Activated CD8-positive, alpha-beta T cell treated with anti-CD3 and anti-CD28 coated beads, Interleukin-2, amount 10 ng/mL, durations not matched to agents 7 days and 5 days (primary cell): Measurements from ENCODE around the gene TNFRSF1A. TPM values are rescaled to one million over a fixed set of nuclear protein-coding genes. Genes with fewer than 3 reads are reported as not detected.

Source experiments
- ATAC-seq: fragments of 150-1000 bp; cut with Tn5 transposase; one replicate; pipeline ENCODE4 v1.10.0; 2021; ENCODE audit warnings: moderate library complexity
- CTCF ChIA-PET: fragments of 350-600 bp; sonication (Branson Sonifier 250); formaldehyde crosslinking; loops from one replicate; lab custom pipeline; 2021; ENCODE audit warnings: antibody characterized with exemption; lab: Charles Lee
- POLR2A ChIA-PET: fragments of 350-600 bp; sonication (Branson Sonifier 250); formaldehyde crosslinking; loops from one replicate; lab custom pipeline; 2021; ENCODE audit warnings: antibody characterized with exemption; lab: Charles Lee
- DNase-seq: peaks from one replicate; pipeline ENCODE4 v3.0.0-alpha.2; 2020
- H3K27ac Mint-ChIP-seq: one replicate; pipeline ENCODE4 v1.8.0; 2021; ENCODE audit warnings: mild to moderate bottlenecking, mixed read lengths
- H3K27me3 Mint-ChIP-seq: one replicate; pipeline ENCODE4 v1.8.0; 2021; ENCODE audit warnings: low read depth, mixed read lengths
- H3K36me3 Mint-ChIP-seq: one replicate; pipeline ENCODE4 v1.8.0; 2021; ENCODE audit warnings: low read depth, mixed read lengths
- H3K4me1 Mint-ChIP-seq: one replicate; pipeline ENCODE4 v1.8.0; 2021; ENCODE audit warnings: low read depth, mixed read lengths
- H3K4me3 Mint-ChIP-seq: one replicate; pipeline ENCODE4 v1.8.0; 2021; ENCODE audit warnings: mild to moderate bottlenecking, mixed read lengths
- H3K9me3 Mint-ChIP-seq: one replicate; pipeline ENCODE4 v1.8.0; 2022; ENCODE audit warnings: mixed read lengths; ENCODE audit not compliant: insufficient read depth
- total RNA-seq, 2 experiments: library from RNA; stranded (reverse); gene quantifications; one replicate each; pipeline ENCODE4 v1.2.3, GENCODE V29; 2021

Gene TNFRSF1A
- total RNA-seq, 2 experiments from 2014 or later: 58.8 to 63.4 TPM

DNA sequence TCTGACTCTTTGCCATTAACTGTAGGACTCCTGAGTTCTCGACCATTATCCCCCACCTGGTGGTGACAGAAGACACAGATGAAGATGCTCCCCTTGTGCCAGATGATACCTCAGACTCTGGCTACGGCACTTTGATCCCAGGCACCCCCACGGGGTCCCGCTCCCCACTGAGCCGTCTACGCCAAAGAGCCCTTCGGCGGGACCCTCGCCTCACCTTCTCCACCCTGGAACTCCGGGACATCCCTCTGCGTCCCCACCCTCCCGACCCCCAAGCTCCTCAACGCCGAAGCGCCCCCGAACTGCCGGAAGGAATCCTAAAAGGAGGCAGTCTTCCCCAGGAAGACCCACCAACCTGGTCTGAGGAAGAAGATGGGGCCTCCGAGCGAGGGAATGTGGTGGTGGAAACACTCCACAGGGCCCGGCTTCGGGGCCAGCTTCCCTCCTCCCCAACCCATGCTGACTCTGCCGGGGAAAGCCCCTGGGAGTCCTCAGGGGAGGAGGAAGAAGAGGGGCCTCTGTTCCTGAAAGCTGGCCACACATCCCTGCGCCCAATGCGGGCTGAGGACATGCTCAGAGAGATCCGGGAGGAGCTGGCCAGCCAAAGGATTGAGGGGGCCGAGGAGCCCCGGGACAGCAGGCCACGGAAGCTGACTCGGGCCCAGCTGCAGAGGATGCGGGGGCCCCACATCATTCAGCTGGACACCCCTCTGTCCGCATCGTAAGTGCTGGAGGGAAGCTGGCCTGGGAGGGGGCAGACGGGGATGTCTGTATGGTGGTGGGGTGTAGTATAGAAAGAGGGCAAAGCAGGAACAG lies 14.4 kb downstream of the TNFRSF1A start:
- DNase-seq (no peak), ATAC-seq (no peak)
- H3K27ac Mint-ChIP-seq: no peak overlapping the region
- H3K9me3 Mint-ChIP-seq: no peaks in the 10 kb centered on the region
- H3K27me3 Mint-ChIP-seq: no peaks in the 10 kb centered on the region
- H3K36me3 Mint-ChIP-seq: peaks cover 48% of the 10 kb centered on the region
- peaks cover 50% of the 10 kb centered on the region for H3K4me1 Mint-ChIP-seq
- ChIA-PET POLR2A (interaction anchor here (1.0 to 1.6 kb wide), 2 partner anchors 8 to 207 kb away, joined by 4 to 7 read pairs; partner anchors contain the start of gene GAPDH), CTCF (interaction anchor here (0.6 to 3.0 kb wide), 12 partner anchors 8 to 249 kb away, joined by 3 to 21 read pairs (median 6); partner anchors contain the start of gene TNFRSF1A)
- no peak overlapping the region for H3K4me3 Mint-ChIP-seq

DNA sequence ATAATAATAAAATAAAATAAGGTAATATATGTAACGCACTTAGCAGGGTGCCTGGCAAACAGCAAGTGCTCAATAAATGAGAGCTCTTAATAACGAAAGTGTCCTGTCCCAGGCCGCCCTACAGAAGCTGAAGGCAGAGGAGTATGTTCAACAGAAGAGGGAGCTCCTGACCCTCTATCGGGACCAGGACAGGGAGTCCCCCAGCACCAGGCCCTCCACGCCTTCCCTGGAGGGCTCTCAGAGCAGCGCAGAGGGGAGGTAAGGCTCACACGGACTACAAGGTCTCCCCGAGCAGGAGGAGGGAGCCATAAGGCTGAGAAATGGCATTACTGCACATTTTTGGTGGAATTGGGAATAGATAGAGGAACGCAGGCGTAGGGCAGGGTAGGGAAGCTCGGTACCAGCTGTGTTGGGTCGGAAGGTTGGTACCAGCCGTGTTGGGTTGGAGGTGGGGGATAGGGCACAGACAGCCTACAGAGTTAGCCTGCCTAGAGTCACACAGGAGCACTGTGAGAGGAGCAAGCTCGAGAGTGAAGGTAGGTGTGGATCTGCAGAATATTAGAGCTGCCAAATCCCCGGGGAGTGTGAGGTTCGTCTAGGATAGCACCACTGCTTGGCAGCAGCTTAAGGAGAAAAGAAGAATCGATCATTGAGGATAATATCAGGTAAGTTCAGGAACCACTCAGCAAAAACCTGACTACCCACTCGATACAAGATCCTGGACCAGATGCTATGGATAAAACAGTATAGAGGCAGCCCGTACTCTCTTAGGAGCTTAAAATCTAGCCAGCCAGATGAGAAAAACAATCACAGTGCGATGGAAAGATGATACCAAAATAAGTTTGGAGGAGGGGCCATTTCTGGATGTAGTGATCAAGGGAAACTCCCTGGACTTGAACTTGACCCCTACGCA lies 15.3 kb downstream of the TNFRSF1A start:
- DNase-seq (peak; percentile 41), ATAC-seq (no peak)
- Mint-ChIP-seq H3K4me3 (no peak overlapping the region), H3K27me3 (no peaks in the 10 kb centered on the region), H3K36me3 (peaks cover 44% of the 10 kb centered on the region), H3K27ac (peak overlapping the region; percentile 33), H3K4me1 (peaks cover 55% of the 10 kb centered on the region), H3K9me3 (no peaks in the 10 kb centered on the region)
- CTCF ChIA-PET: interaction anchor here (0.6 to 3.0 kb wide), 14 partner anchors 9 to 250 kb away, joined by 3 to 21 read pairs (median 6); partner anchors contain the start of genes TAPBPL and TNFRSF1A
- POLR2A ChIA-PET: interaction anchor here (0.9 to 1.6 kb wide), 3 partner anchors 8 to 208 kb away, joined by 3 to 7 read pairs (median 4); partner anchors contain the start of gene GAPDH

DNA sequence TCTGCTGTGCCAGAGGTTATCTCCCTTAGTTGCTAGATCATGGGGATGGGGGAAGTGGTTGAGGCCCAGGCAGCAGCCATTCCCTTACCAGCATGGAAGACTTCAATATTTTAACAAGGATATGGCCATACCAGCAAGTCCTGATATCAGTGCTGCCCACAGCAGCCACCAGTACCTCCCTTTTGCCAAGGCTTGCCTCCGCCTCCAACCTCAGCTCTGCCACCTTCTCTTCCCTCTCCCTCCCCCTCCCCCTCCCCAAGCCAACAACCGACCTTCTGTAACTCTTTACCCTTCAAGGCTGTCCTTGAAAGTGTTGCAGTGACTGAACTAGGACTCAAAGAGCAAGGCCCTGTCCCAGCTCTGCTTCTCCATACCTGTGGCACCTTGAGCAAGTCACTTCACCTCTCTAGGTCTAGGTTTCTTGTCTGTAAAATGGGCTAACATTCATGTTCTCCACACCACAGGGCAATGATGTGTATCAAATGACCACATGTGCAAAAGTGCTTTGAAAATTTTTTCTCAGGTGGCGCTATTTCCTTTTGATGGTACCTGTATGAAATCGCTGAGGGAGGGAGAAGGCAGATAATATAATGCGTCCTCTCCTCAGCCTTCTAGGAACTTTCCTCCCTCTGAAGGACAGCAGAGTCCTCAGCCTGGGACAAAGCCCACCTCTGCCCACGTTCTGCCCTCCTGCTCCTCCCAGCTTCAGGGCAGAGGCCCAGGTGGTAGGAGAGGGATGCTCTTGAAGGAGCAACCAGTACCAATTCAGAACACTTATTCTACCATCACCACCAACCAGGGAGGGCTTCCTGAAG lies 16.7 kb downstream of the TNFRSF1A start:
- H3K9me3 Mint-ChIP-seq: no peaks in the 10 kb centered on the region
- DNase-seq (no peak), ATAC-seq (no peak)
- H3K27ac Mint-ChIP-seq: peak overlapping the region; percentile 70
- POLR2A ChIA-PET: interaction anchor here (1.6 kb wide), 1 partner anchor 10 kb away, joined by 7 read pairs; no protein-coding TSS in a partner anchor
- H3K27me3 Mint-ChIP-seq: no peaks in the 10 kb centered on the region
- no peak overlapping the region for H3K4me3 Mint-ChIP-seq
- H3K36me3 Mint-ChIP-seq: peaks cover 34% of the 10 kb centered on the region
- peaks cover 46% of the 10 kb centered on the region for H3K4me1 Mint-ChIP-seq
- CTCF ChIA-PET: interaction anchor here (0.9 to 3.0 kb wide), 4 partner anchors 10 to 108 kb away, joined by 3 to 21 read pairs (median 14); no protein-coding TSS in a partner anchor

DNA sequence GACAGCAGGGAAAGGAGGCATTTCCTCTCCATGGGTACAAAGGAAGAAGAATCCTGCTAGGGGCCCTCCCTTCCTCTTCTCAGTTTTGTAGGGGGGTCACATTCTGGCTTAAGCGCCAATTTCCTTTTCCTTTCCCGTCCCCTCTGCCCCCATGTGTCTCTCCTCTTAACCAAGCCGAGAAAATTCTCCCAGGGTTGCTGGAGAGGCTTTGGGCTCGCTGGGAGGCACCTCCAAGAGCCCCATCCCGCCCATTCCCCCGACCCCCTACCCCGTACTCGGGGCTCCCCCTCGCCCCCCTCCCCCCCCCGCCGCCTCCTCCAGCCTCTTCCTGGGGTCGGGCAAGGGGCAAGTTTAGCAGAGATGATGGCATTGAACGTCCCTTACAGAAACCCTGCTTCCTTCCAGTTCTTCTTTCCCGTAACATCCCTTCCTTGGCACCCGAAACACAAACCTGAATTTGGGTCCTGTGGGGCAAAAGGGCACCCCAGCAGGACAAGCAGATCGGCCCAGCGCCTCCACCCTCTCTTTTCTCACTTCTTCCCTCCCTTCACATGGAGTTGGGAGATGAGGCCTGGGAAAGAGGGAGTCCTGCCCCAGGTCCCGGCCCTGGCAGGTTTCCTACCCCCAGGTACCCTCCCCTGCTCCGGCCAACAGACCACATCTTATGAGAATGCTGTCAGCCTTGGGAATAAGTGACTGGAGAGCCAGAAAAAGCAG lies 17.7 kb downstream of the TNFRSF1A start:
- Mint-ChIP-seq H3K36me3 (peaks cover 30% of the 10 kb centered on the region), H3K27ac (peak overlapping the region; percentile 87), H3K27me3 (no peaks in the 10 kb centered on the region), H3K4me3 (peak overlapping the region; percentile 45), H3K9me3 (no peaks in the 10 kb centered on the region), H3K4me1 (peaks cover 55% of the 10 kb centered on the region)
- ChIA-PET POLR2A (interaction anchor here (0.8 to 1.2 kb wide), 2 partner anchors 12 to 215 kb away, joined by 3 to 4 read pairs; no protein-coding TSS in a partner anchor), CTCF (interaction anchor here (0.6 to 3.0 kb wide), 20 partner anchors 8 to 281 kb away, joined by 3 to 45 read pairs (median 9); partner anchors contain the start of gene VAMP1)
- no peak for ATAC-seq
- DNase-seq: no peak

DNA sequence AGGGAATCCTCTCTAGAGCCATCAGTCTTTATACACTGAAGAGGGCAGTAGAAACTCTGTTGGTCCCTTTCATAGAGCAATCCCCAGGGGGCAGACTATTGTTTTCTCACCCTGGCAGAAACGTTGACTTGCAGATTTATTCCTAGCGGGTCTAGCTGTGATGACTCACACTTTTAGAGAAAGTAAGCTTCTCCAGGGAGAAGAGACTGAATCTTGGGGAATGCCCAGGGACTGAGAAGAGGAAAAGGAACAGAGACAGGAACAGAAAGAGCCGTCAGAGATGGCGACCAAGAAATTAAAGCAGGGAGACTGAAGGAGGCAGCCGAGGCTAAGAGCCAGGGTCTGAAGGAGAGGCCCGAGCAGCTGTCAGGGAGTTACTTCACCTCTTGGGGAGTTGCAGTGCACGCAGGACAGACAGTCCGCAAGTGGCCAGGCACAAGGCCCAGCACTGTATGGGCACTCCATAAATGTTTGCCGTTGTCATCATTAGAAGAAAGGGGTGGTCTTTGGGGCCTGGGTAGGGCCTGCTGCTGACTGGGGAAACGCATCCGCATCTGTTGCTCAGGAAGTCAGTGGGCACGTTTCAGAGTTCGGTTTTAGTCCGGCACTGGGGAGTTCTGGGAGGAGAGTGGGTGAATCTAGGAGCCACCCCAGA lies 18.4 kb downstream of the TNFRSF1A start:
- Mint-ChIP-seq H3K9me3 (no peaks in the 10 kb centered on the region), H3K36me3 (peaks cover 26% of the 10 kb centered on the region), H3K27me3 (no peaks in the 10 kb centered on the region), H3K27ac (peak overlapping the region; percentile 87), H3K4me3 (peak overlapping the region; percentile 45), H3K4me1 (peaks cover 62% of the 10 kb centered on the region)
- ChIA-PET CTCF (interaction anchor here (0.6 to 2.6 kb wide), 27 partner anchors 9 to 282 kb away, joined by 3 to 45 read pairs (median 4); partner anchors contain the start of gene VAMP1), POLR2A (interaction anchor here (0.8 to 1.3 kb wide), 3 partner anchors 11 to 215 kb away, joined by 3 to 7 read pairs (median 4); no protein-coding TSS in a partner anchor)
- DNase-seq (peak; percentile 60), ATAC-seq (peak; percentile 73)

DNA sequence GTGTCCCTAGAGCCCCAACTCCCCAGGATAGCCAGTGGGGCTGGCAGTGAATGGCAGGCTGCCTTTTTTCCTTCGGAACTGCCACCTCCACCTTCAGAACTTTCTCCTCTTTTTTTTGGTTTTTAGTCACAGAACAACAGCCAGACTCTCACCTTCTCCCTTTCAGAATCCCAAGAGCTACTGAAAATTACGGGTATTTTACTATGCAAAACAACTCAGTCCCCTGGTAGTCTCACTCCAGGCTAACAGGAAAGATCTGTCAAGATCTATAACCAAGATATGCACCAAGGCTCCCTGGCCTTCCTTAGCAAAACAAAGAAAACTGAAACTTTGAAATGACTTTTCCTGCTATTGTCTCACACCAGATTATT lies 18.9 kb downstream of the TNFRSF1A start:
- ChIA-PET POLR2A (interaction anchor here (1.2 to 1.3 kb wide), 2 partner anchors 11 to 216 kb away, joined by 3 to 7 read pairs; no protein-coding TSS in a partner anchor), CTCF (interaction anchor here (0.8 to 2.6 kb wide), 26 partner anchors 9 to 215 kb away, joined by 3 to 45 read pairs (median 4); partner anchors contain the start of genes MRPL51 and VAMP1)
- Mint-ChIP-seq H3K27me3 (no peaks in the 10 kb centered on the region), H3K4me3 (peak overlapping the region; percentile 45), H3K4me1 (peaks cover 67% of the 10 kb centered on the region), H3K36me3 (peaks cover 25% of the 10 kb centered on the region), H3K27ac (peak overlapping the region; percentile 87), H3K9me3 (no peaks in the 10 kb centered on the region)
- no peak for ATAC-seq
- DNase-seq: no peak

DNA sequence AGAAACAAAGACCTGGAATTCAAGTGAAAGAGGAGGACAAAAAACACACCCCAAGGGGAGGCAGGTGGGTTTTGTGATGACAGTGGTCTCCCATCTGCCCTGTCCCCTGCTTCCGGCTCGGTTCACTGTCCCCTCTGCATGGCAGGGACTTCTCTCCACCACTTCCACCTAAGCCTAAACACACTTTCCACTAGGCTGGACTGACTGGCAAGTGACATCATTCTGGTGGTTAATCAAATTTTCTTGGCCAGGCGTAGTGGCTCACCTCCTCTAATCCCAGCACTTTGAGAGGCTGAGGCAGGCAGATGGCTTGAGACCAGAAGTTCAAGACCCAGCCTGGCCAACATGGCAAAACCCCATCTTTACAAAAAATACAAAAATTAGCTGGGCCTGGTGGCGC lies 19.5 kb downstream of the TNFRSF1A start:
- no peak for ATAC-seq
- no peak for DNase-seq
- H3K36me3 Mint-ChIP-seq: peaks cover 25% of the 10 kb centered on the region
- no peak overlapping the region for H3K4me3 Mint-ChIP-seq
- no peaks in the 10 kb centered on the region for H3K27me3 Mint-ChIP-seq
- H3K27ac Mint-ChIP-seq: no peak overlapping the region
- H3K4me1 Mint-ChIP-seq: peaks cover 73% of the 10 kb centered on the region
- ChIA-PET CTCF (interaction anchor here (0.8 to 2.6 kb wide), 19 partner anchors 10 to 171 kb away, joined by 3 to 45 read pairs (median 8); partner anchors contain the start of genes MRPL51 and VAMP1), POLR2A (interaction anchor here (1.3 kb wide), 1 partner anchor 12 kb away, joined by 7 read pairs; no protein-coding TSS in a partner anchor)
- no peaks in the 10 kb centered on the region for H3K9me3 Mint-ChIP-seq

DNA sequence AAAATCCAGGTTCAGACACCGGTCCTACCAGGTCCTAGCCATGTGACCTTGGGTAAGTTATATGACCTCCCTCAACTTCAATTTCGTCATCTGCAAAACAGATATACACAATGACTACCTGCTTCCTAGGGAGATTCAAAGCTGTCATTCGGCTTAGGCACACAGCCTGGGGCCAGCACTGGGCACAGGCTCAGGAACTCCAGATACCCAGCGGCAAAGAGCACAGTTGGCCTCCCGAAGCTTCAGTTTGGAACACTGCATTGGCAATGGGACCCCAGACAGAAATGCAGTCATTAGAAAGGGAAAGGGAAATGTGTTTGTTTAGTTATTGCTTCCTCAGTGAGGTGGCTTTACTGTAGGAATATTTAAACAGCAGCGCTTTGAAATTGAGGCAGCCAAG lies 20.0 kb downstream of the TNFRSF1A start:
- peaks cover 72% of the 10 kb centered on the region for H3K4me1 Mint-ChIP-seq
- ChIA-PET CTCF (interaction anchor here (1.0 to 2.6 kb wide), 7 partner anchors 14 to 171 kb away, joined by 3 to 45 read pairs (median 11); partner anchors contain the start of gene MRPL51), POLR2A (no interaction called here)
- H3K9me3 Mint-ChIP-seq: no peaks in the 10 kb centered on the region
- H3K36me3 Mint-ChIP-seq: peaks cover 21% of the 10 kb centered on the region
- H3K27me3 Mint-ChIP-seq: no peaks in the 10 kb centered on the region
- H3K27ac Mint-ChIP-seq: no peak overlapping the region
- ATAC-seq (no peak), DNase-seq (no peak)
- no peak overlapping the region for H3K4me3 Mint-ChIP-seq

DNA sequence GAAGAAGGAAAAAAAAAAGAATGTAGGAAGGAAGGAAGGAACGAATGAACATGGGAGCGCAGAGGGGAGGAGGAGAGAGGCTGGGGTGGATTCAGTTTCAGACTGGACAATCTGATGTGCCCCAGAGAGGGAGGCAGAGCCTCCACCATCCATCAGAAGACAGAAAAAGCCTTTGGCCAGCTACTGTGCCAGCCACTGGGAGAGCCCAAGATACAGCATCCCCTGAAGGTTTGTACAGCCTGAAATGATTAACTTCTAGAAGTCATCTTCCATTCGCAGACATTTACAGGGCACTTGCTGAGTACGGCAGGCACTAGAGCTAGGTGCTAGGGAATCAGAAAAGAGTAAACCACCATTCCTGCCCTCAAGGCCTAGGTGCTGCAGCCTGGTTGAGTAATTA lies 22.4 kb downstream of the TNFRSF1A start:
- CTCF ChIA-PET: interaction anchor here (1.6 to 2.0 kb wide), 3 partner anchors 16 to 219 kb away, joined by 7 to 8 read pairs (median 7); no protein-coding TSS in a partner anchor
- Mint-ChIP-seq H3K4me3 (no peak overlapping the region), H3K4me1 (peaks cover 51% of the 10 kb centered on the region), H3K27me3 (no peaks in the 10 kb centered on the region), H3K9me3 (no peaks in the 10 kb centered on the region), H3K36me3 (peaks cover 8% of the 10 kb centered on the region), H3K27ac (peak overlapping the region; percentile 58)
- POLR2A ChIA-PET: interaction anchor here (0.5 kb wide), 1 partner anchor 238 kb away, joined by 3 read pairs; no protein-coding TSS in a partner anchor
- ATAC-seq (no peak), DNase-seq (no peak)
